Measurements from ENCODE around the gene TYRO3.

Gene TYRO3

GRCh38 chr15:41605566-41605965, 46.6 kb downstream of the TYRO3 start:
- DNase-seq, result no peak

- no peak for DNase-seq
These were observed 48.0 kb downstream of the TYRO3 start for GRCh38 chr15:41606997-41607396.

GRCh38 chr15:41609123-41609522, 50.1 kb downstream of the TYRO3 start:
- no peak for DNase-seq

- no peak for DNase-seq
These were observed 51.0 kb downstream of the TYRO3 start for GRCh38 chr15:41610048-41610447.

- DNase-seq, result no peak
These were observed 61.7 kb downstream of the TYRO3 start for GRCh38 chr15:41620536-41621199.

GRCh38 chr15:41621200-41622193, 62.5 kb downstream of the TYRO3 start:
- DNase-seq, result peak; percentile 58 to 79 (median 66)

GRCh38 chr15:41622901-41623300, 63.9 kb downstream of the TYRO3 start:
- no peak for DNase-seq

- DNase-seq, result no peak
These were observed 68.2 kb downstream of the TYRO3 start for GRCh38 chr15:41627203-41627602.

GRCh38 chr15:41629463-41629862, 70.5 kb downstream of the TYRO3 start:
- DNase-seq, result no peak

- DNase-seq, result no peak
These were observed 70.9 kb downstream of the TYRO3 start for GRCh38 chr15:41629883-41630282.

- no peak for DNase-seq
These were observed 71.7 kb downstream of the TYRO3 start for GRCh38 chr15:41630616-41631217.

GRCh38 chr15:41631880-41632470, 73.0 kb downstream of the TYRO3 start:
- DNase-seq, result no peak

Data from T-helper 1 cell (primary cell).